HCT116 (cell line): Measurements from ENCODE around the gene UNC79. TPM values are rescaled to one million over a fixed set of nuclear protein-coding genes. Genes with fewer than 3 reads are reported as not detected.

Experiments
- ATAC-seq: fragments of 200-7000 bp; cut with Tn5 transposase; 2 replicates; pipeline ENCODE4 v1.9.1; 2020; ENCODE audit warnings: mild to moderate bottlenecking, moderate library complexity
- BruUV-seq: library from RNA; stranded (reverse); fragments of 400-500 nt; replicated peaks from 2 replicates; lab custom pipeline; 2021; lab: Mats Ljungman, UMichigan
- CTCF ChIA-PET: fragments of 300-600 bp; sonication (Branson Sonifier 250); formaldehyde crosslinking; loops from one replicate; lab custom pipeline; 2021; ENCODE audit warnings: antibody characterized with exemption; lab: Charles Lee
- POLR2A ChIA-PET: fragments of 300-600, 350-600 bp; sonication (Branson Sonifier 250); formaldehyde crosslinking; loops from one replicate; lab custom pipeline; 2021; ENCODE audit warnings: antibody characterized with exemption; lab: Charles Lee
- RAD21 ChIA-PET, 2 experiments: fragments of 300-600 bp; sonication (Branson Sonifier 250); formaldehyde crosslinking; loops; one replicate each; lab custom pipeline; 2023; ENCODE audit warnings: low total read pairs in 2 of 2; ENCODE audit not compliant: uncharacterized antibody in 2 of 2, unreplicated experiment in 2 of 2, low non-redundant PET in 1 of 2; lab: Charles Lee
- DNase-seq: peaks from one replicate; pipeline ENCODE4 v3.0.0-alpha.2; 2010; ENCODE audit warnings: low read depth, low spot score
- H2AFZ ChIP-seq: fragments of 200-600 bp; shearing (Covaris generic), sonication (generic); 2 replicates; pipeline ENCODE4 v1.6.1; 2017; ENCODE audit warnings: low read depth, mixed run types, mixed read lengths, antibody characterized with exemption, low read length; ENCODE audit not compliant: poor library complexity, severe bottlenecking
- H3K27ac ChIP-seq: 2 replicates; pipeline ENCODE4 v1.5.1; 2012; ENCODE audit warnings: low read depth, low read length
- H3K27me3 ChIP-seq: fragments of 200-600 bp; sonication (generic); 2 replicates; pipeline ENCODE4 v1.6.1; 2016; ENCODE audit warnings: mixed run types, low read length, mixed read lengths; ENCODE audit not compliant: insufficient read depth
- H3K36me3 ChIP-seq, 2 experiments: fragments of 200-500 bp in 1 of 2; fragments of 200-600 bp in 1 of 2; sonication (Bioruptor generic) in 1 of 2; sonication (generic) in 1 of 2; 2 replicates each; pipeline versions ENCODE4 v1.5.1 to v1.6.1; 2014 to 2016; ENCODE audit warnings: low read length in 2 of 2, inconsistent platforms in 1 of 2, mixed read lengths in 1 of 2, mixed run types in 1 of 2; ENCODE audit not compliant: insufficient read depth in 2 of 2, control insufficient read depth in 1 of 2
- H3K4me1 ChIP-seq, 2 experiments: fragments of 200-600 bp in 1 of 2; sonication (generic) in 1 of 2; 2 replicates each; pipeline versions ENCODE4 v1.5.1 to v1.6.1; 2012 to 2017; ENCODE audit warnings: low read length in 2 of 2, inconsistent platforms in 1 of 2, mild to moderate bottlenecking in 1 of 2, mixed read lengths in 1 of 2, mixed run types in 1 of 2, moderate library complexity in 1 of 2; ENCODE audit not compliant: insufficient read depth in 2 of 2, control insufficient read depth in 1 of 2
- H3K4me2 ChIP-seq: fragments of 200-600 bp; sonication (generic); 2 replicates; pipeline ENCODE4 v1.6.1; 2017; ENCODE audit warnings: mixed run types, low read length, mixed read lengths
- H3K4me3 ChIP-seq, 2 experiments: fragments of 200-600 bp in 1 of 2; sonication (generic) in 1 of 2; replicated peaks in 1 of 2; 2 replicates each; pipeline ENCODE4 v1.5.1; 2011 to 2016; ENCODE audit warnings: low read length in 2 of 2, control low read depth in 1 of 2, low read depth in 1 of 2, mild to moderate bottlenecking in 1 of 2, mixed read lengths in 1 of 2, mixed run types in 1 of 2
- H3K79me2 ChIP-seq: fragments of 200-600 bp; sonication (generic); 2 replicates; pipeline ENCODE4 v1.6.1; 2017; ENCODE audit warnings: mild to moderate bottlenecking, mixed run types, low read length, moderate library complexity, mixed read lengths; ENCODE audit not compliant: insufficient read depth
- H3K9ac ChIP-seq: fragments of 200-600 bp; sonication (generic); 2 replicates; pipeline ENCODE4 v1.6.1; 2016; ENCODE audit warnings: low read length, mixed read lengths
- H3K9me2 ChIP-seq: fragments of 200-600 bp; sonication (generic), shearing (Covaris generic); 2 replicates; pipeline ENCODE4 v1.6.1; 2017; ENCODE audit warnings: mixed run types, mild to moderate bottlenecking, moderate library complexity; ENCODE audit not compliant: insufficient read depth
- H3K9me3 ChIP-seq, 2 experiments: fragments of 200-500 bp in 1 of 2; fragments of 200-600 bp in 1 of 2; sonication (Bioruptor generic) in 1 of 2; sonication (generic) in 1 of 2; 2 replicates each; pipeline ENCODE4 v1.6.1; 2014 to 2017; ENCODE audit warnings: low read length in 2 of 2, mixed read lengths in 2 of 2, inconsistent platforms in 1 of 2, low read depth in 1 of 2, mild to moderate bottlenecking in 1 of 2, mixed run types in 1 of 2, moderate library complexity in 1 of 2; ENCODE audit not compliant: control insufficient read depth in 1 of 2, insufficient read depth in 1 of 2
- H4K20me1 ChIP-seq: fragments of 200-600 bp; sonication (generic), shearing (Covaris generic); 2 replicates; pipeline ENCODE4 v1.6.1; 2017; ENCODE audit warnings: mixed run types, mild to moderate bottlenecking, moderate library complexity; ENCODE audit not compliant: insufficient read depth
- CBX3 ChIP-seq: IDR thresholded peaks from 2 replicates; pipeline ENCODE4 v1.6.1; 2012; ENCODE audit warnings: low read depth
- CTCF ChIP-seq, 3 experiments: fragments of 200-600 bp in 1 of 3; sonication (generic) in 1 of 3; IDR thresholded peaks in 2 of 3; conservative IDR thresholded peaks in 1 of 3; 2 replicates each; pipeline ENCODE4 v1.5.1; 2012 to 2017; ENCODE audit warnings: low read depth in 2 of 3, low read length in 2 of 3, antibody characterized with exemption in 1 of 3, borderline replicate concordance in 1 of 3, control low read depth in 1 of 3, mild to moderate bottlenecking in 1 of 3, mixed read lengths in 1 of 3, mixed run types in 1 of 3, moderate library complexity in 1 of 3; ENCODE audit not compliant: insufficient read depth in 1 of 3
- EGR1 ChIP-seq: IDR thresholded peaks from 2 replicates; pipeline ENCODE4 v1.6.1; 2012; ENCODE audit warnings: low read depth
- RAD21 ChIP-seq: IDR thresholded peaks from 2 replicates; pipeline ENCODE4 v1.6.1; 2012; ENCODE audit warnings: low read depth, mild to moderate bottlenecking
- REST ChIP-seq: IDR thresholded peaks from 2 replicates; pipeline ENCODE4 v1.6.1; 2012; ENCODE audit warnings: low read depth
- SP1 ChIP-seq: IDR thresholded peaks from 2 replicates; pipeline ENCODE4 v1.6.1; 2012; ENCODE audit warnings: low read depth
- intact Hi-C: fragments of 100-400 bp; cut with micrococcal nuclease; formaldehyde crosslinking; loops from 2 replicates; pipeline ENCODE4 v1.10.0; 2022
- total RNA-seq: library from RNA; stranded (reverse); gene quantifications from one replicate; pipeline ENCODE4 v1.2.1, GENCODE V29; 2021; ENCODE audit not compliant: unreplicated experiment

Gene UNC79
- total RNA-seq, 1 experiment from 2014 or later: 0.10 TPM

- POLR2A ChIA-PET: no interaction called here
- TF ChIP-seq RAD21 (peak; percentile 62), SP1 (no peak), CTCF (IDR thresholded peaks at IDR 0.05 in 2 of 3, conservative IDR thresholded peaks at IDR 0.05 in 1 of 3; ENCODE audit: borderline replicate concordance in 1 of 3, insufficient read depth in 1 of 3, low read depth in 2 of 3, low read length in 2 of 3) (peak; percentile 37 to 47 (median 40); a peak in 4 of 6 replicates), CBX3 (no peak), REST (no peak), EGR1 (no peak)
- H3K4me2 ChIP-seq: no peak overlapping the region
- H3K36me3 ChIP-seq: no peaks in the 10 kb centered on the region
- no peaks in the 10 kb centered on the region for H3K4me1 ChIP-seq
- no peaks in the 10 kb centered on the region for H3K9me3 ChIP-seq
- intact Hi-C loops: loop anchor here (1.0 to 2.0 kb wide), 2 partner anchors 309 to 336 kb away; partner anchors contain the start of genes GON7 and UBR7
- RAD21 ChIA-PET: no interaction called here
- H4K20me1 ChIP-seq: no peaks in the 10 kb centered on the region
- H3K27me3 ChIP-seq: peaks cover 31% of the 10 kb centered on the region
- H3K27ac ChIP-seq: no peak overlapping the region
- peak; percentile 19 for DNase-seq
- no peak overlapping the region for H3K4me3 ChIP-seq
- no TSS peak for BruUV-seq
- peak overlapping the region; percentile 1 for H2AFZ ChIP-seq
- H3K9me2 ChIP-seq: no peaks in the 10 kb centered on the region
- H3K79me2 ChIP-seq: no peaks in the 10 kb centered on the region
- no peak overlapping the region for H3K9ac ChIP-seq
- CTCF ChIA-PET: interaction anchor here (1.1 kb wide), 1 partner anchor 359 kb away, joined by 3 read pairs; the partner anchor contains the start of genes LYSET and MOAP1
- ATAC-seq: peak; percentile 69
Observed at GRCh38 chr14:93543766-93544165, 113.0 kb downstream of the UNC79 start.
